Endodermal cell (in vitro differentiated cells): ENCODE measurements around the gene NATD1. TPM values are rescaled to one million over a fixed set of nuclear protein-coding genes. Genes with fewer than 3 reads are reported as not detected.

ENCODE experiments used
- DNase-seq: peaks from one replicate; pipeline ENCODE4 v3.0.0-alpha.2; 2017
- H3K27ac ChIP-seq: 2 replicates; pipeline ENCODE4 v1.5.1; 2013; ENCODE audit warnings: mild to moderate bottlenecking, low read depth, low read length, moderate library complexity
- H3K27me3 ChIP-seq: 2 replicates; pipeline ENCODE4 v1.6.1; 2013; ENCODE audit warnings: mild to moderate bottlenecking, low read length, moderate library complexity; ENCODE audit not compliant: insufficient read depth, control insufficient read depth, poor library complexity, severe bottlenecking
- H3K36me3 ChIP-seq: 2 replicates; pipeline ENCODE4 v1.7.0; 2013; ENCODE audit warnings: mild to moderate bottlenecking, low read length, moderate library complexity; ENCODE audit not compliant: control insufficient read depth, insufficient read depth
- H3K4me1 ChIP-seq: one replicate; pipeline ENCODE4 v1.7.0; 2013; ENCODE audit warnings: low read length; ENCODE audit not compliant: control insufficient read depth, insufficient read depth
- H3K4me3 ChIP-seq: 2 replicates; pipeline ENCODE4 v1.5.1; 2013; ENCODE audit warnings: mild to moderate bottlenecking, low read length, moderate library complexity
- H3K9ac ChIP-seq: 2 replicates; pipeline ENCODE4 v1.6.1; 2013; ENCODE audit warnings: mild to moderate bottlenecking, low read length, moderate library complexity; ENCODE audit not compliant: poor library complexity, severe bottlenecking; ENCODE audit errors: extremely low read depth
- H3K9me3 ChIP-seq: 2 replicates; pipeline ENCODE4 v1.6.1; 2013; ENCODE audit warnings: mild to moderate bottlenecking, low read length, moderate library complexity; ENCODE audit not compliant: control insufficient read depth
- H3K27ac Mint-ChIP-seq: 2 replicates; pipeline ENCODE4 v1.8.0; 2020; ENCODE audit warnings: mixed read lengths
- H3K27me3 Mint-ChIP-seq: 2 replicates; pipeline ENCODE4 v1.8.0; 2021; ENCODE audit warnings: mild to moderate bottlenecking, mixed read lengths; ENCODE audit not compliant: insufficient read depth
- H3K36me3 Mint-ChIP-seq: 2 replicates; pipeline ENCODE4 v1.8.0; 2020; ENCODE audit warnings: low read depth, mixed read lengths
- H3K4me1 Mint-ChIP-seq: 2 replicates; pipeline ENCODE4 v1.8.0; 2020; ENCODE audit warnings: mixed read lengths
- H3K4me3 Mint-ChIP-seq: 2 replicates; pipeline ENCODE4 v1.8.0; 2020; ENCODE audit warnings: mild to moderate bottlenecking, moderate library complexity, mixed read lengths
- H3K9me3 Mint-ChIP-seq: 2 replicates; pipeline ENCODE4 v1.8.0; 2020; ENCODE audit warnings: mild to moderate bottlenecking, mixed read lengths
- CTCF ChIP-seq: fragments of 200-600 bp; sonication (generic); conservative IDR thresholded peaks from 2 replicates; pipeline ENCODE4 v1.5.0; 2021; ENCODE audit warnings: antibody characterized with exemption, mild to moderate bottlenecking
- WGBS, 2 experiments: methylation state at CpG; one replicate each; pipeline versions ENCODE4 v1.1.5 to v1.1.7; 2013; ENCODE audit warnings: missing lambda C conversion rate in 2 of 2, mixed read lengths in 1 of 2; ENCODE audit not compliant: insufficient coverage in 1 of 2, insufficient read length in 1 of 2; 5-methylcytosine and 5-hydroxymethylcytosine counted together
- total RNA-seq, 2 donors: library from RNA; stranded (reverse); fragmentation: NEBNext Ultra II Directional in 1 of 2; extraction: Animal tissue kit (Norgen Biotek cat#: 25700) in 1 of 2; gene quantifications; 2 replicates in 1 of 2; 3 replicates in 1 of 2; pipeline ENCODE4 v1.2.1, GENCODE V29; 2021

Gene NATD1
- total RNA-seq, 2 donors from 2014 or later, result 12.2 to 17.2 TPM

GRCh38 chr17:21251337-21252010 lies 1.7 kb downstream of the NATD1 start:
- Histone ChIP-seq H3K9me3 (no peaks in the 10 kb centered on the region), H3K4me1 (peaks cover 5% of the 10 kb centered on the region), H3K36me3 (peaks cover 8% of the 10 kb centered on the region), H3K4me3 (peak overlapping the region; percentile 87), H3K27me3 (no peaks in the 10 kb centered on the region), H3K27ac (no peak overlapping the region), H3K9ac (peak overlapping the region; percentile 20)
- Mint-ChIP-seq H3K9me3 (peaks cover 14% of the 10 kb centered on the region), H3K4me3 (peak overlapping the region; percentile 69), H3K27ac (no peak overlapping the region), H3K36me3 (no peaks in the 10 kb centered on the region), H3K27me3 (no peaks in the 10 kb centered on the region), H3K4me1 (peaks cover 2% of the 10 kb centered on the region)
- TF ChIP-seq CTCF, result no peak
- peak; percentile 53 for DNase-seq
- 91 to 94% methylated on average over 7 to 15 of the region's 15 CpGs for WGBS, 2 experiments

GRCh38 chr17:21250854-21251253 lies 2.4 kb downstream of the NATD1 start:
- Histone ChIP-seq H3K36me3 (peaks cover 8% of the 10 kb centered on the region), H3K27me3 (no peaks in the 10 kb centered on the region), H3K9ac (peak overlapping the region; percentile 20), H3K9me3 (no peaks in the 10 kb centered on the region), H3K4me1 (peaks cover 5% of the 10 kb centered on the region), H3K27ac (no peak overlapping the region), H3K4me3 (peak overlapping the region; percentile 87)
- Mint-ChIP-seq H3K4me1 (peaks cover 2% of the 10 kb centered on the region), H3K27me3 (no peaks in the 10 kb centered on the region), H3K9me3 (peaks cover 10% of the 10 kb centered on the region), H3K36me3 (no peaks in the 10 kb centered on the region), H3K27ac (no peak overlapping the region), H3K4me3 (no peak overlapping the region)
- no peak for DNase-seq
- WGBS, 2 experiments, result 83 to 87% methylated on average over 1 to 4 of the region's 4 CpGs
- TF ChIP-seq CTCF, result no peak

- Mint-ChIP-seq H3K4me1 (peaks cover 2% of the 10 kb centered on the region), H3K4me3 (no peak overlapping the region), H3K27ac (peak overlapping the region; percentile 65), H3K36me3 (no peaks in the 10 kb centered on the region), H3K9me3 (peaks cover 5% of the 10 kb centered on the region), H3K27me3 (no peaks in the 10 kb centered on the region)
- Histone ChIP-seq H3K4me3 (peak overlapping the region; percentile 87), H3K36me3 (peaks cover 8% of the 10 kb centered on the region), H3K9me3 (no peaks in the 10 kb centered on the region), H3K27me3 (no peaks in the 10 kb centered on the region), H3K4me1 (peaks cover 5% of the 10 kb centered on the region), H3K9ac (no peak overlapping the region), H3K27ac (no peak overlapping the region)
- 88 to 90% methylated on average over 5 to 7 of the region's 7 CpGs for WGBS, 2 experiments
- TF ChIP-seq CTCF, result peak; percentile 42
- peak; percentile 72 for DNase-seq
These were observed 3.1 kb downstream of the NATD1 start for GRCh38 chr17:21249920-21250703.
